GM19397 (cell line): ENCODE results near the gene KIFC1.

Experiments used
- ATAC-seq: cut with Tn5 transposase; IDR thresholded peaks from one replicate; pipeline ENCODE4 v1.9.1; 2021; ENCODE audit warnings: mild to moderate bottlenecking, moderate library complexity; ENCODE audit not compliant: unreplicated experiment

The KIFC1 gene

GRCh38 chr6:33424855-33425667, 33.4 kb downstream of the KIFC1 start:
- no peak for ATAC-seq

- peak; percentile 35 for ATAC-seq
These were observed 34.3 kb downstream of the KIFC1 start for GRCh38 chr6:33425668-33426577.

- no peak for ATAC-seq
These were observed 35.2 kb downstream of the KIFC1 start for GRCh38 chr6:33426590-33427511.

DNA sequence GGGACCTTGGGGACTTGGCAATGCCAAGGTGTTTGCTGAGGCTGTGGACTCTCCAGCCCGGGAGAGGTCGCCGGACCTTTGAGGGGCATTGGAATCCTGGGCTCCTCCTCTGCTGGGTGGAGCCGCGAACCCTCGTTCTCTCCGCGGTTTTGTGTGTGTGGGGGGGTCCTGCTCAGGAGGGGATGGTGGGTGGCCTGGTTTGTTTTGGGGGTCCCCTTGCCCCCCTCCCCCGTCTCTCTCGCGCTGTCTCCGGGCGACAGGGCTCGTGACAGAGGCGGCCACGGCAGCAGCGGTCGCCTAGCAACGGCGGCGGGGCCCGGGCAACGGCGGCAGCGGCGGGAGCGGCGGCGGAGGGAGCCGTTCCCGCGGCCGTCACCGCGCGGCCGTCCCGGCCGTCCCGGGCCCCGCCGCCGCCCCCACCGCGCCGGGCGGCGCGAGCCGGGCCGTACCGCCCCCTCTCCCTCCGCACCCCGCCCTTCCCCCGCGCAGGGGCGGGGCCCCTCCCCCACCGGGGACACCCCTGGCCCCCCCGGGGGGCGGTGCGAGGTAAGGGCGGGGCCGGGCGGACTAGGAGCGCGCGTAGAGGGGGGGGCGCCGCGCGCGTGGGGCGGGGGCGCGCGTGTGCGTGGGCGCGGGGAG, 36.1 kb downstream of the KIFC1 start:
- no peak for ATAC-seq

DNA sequence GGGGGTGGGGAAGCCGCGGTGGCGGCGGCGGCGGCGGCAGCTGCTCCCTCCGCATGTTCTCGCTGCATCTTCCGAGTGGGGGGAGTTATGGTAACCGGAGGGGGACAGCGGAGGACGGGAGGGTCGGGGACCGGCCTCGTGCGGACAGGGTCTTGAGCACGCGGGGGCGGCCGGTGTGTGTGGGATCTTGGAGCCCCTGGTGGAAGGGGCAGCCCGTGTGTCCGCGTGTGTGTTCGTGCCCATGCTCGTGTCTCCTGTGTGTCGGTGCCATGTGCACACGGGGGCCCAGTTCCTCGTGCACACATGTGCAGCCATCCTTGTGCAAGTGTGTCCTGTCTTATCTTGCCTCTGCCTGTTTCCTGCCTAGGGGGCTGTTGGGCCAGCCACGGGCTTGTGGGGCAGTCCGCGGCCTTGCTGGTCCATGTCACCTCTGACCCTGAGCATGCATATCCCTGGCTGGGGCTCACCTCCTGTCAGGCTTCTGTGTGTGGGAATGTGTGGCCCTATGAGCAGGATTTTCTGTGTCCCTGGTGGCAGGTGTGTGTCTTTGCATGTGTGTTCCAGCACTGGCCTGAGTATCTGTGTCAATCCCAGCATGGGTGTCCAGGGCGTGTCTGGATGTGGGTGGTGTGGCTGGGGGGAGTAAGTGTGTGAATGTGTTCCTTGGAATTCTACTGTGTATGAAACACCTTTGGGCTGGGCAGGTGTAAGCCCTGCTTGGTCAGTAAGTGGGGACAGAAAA, 36.8 kb downstream of the KIFC1 start:
- ATAC-seq: no peak

DNA sequence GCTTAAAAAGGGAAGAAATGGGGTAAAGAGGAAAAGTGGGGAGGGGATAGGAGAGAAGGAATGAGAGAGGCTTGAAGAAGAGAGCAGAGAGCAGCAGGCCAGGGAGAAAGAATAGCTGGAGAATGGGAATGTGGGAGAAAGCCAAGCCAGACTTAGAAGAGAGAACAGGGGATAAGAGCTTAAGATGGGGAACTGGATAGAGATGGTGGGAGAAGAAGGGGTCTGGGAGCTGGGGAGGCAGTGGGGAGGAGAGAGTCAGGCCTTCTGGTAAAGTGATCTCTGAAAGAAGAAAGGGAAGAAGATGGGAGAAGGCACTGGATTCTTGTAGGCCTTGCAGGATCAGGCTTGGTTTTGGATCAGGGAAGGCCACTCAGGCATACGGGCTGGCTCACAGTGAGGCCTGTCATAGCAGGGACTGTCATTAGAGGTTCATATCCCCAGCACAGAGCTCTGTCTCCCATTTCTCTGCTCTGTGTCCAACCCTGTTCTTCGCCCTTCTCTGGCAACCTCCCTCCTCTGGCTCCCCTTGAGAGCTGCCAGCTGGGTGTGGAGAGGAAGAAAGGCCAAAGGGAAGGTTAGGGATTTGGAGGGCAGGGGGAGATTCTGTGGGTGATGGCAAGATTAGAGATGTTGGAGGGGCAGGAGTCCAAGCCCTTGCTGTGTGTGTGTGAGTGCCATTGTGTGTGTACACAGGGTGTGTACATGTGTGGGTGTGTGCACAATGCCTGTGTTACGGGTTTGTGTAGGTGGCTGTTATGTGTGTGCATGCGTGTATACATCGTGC, 37.5 kb downstream of the KIFC1 start:
- no peak for ATAC-seq

DNA sequence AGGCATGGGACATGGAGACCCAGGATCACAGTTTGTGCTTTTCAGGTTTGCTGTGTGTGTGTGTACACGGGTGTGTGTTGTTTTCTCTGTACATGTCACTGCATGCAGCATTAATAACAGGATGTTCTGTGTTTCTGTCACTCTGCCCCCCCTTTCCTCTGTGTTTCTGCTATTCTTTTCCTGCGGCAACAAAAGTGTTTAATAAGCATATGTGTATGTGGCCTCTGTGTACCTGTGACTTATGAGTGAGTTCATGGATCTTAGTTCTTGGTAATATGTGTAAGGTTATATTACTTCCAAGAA, 38.1 kb downstream of the KIFC1 start:
- ATAC-seq: no peak

- ATAC-seq: no peak
These were observed 38.7 kb downstream of the KIFC1 start for GRCh38 chr6:33430334-33430733.

DNA sequence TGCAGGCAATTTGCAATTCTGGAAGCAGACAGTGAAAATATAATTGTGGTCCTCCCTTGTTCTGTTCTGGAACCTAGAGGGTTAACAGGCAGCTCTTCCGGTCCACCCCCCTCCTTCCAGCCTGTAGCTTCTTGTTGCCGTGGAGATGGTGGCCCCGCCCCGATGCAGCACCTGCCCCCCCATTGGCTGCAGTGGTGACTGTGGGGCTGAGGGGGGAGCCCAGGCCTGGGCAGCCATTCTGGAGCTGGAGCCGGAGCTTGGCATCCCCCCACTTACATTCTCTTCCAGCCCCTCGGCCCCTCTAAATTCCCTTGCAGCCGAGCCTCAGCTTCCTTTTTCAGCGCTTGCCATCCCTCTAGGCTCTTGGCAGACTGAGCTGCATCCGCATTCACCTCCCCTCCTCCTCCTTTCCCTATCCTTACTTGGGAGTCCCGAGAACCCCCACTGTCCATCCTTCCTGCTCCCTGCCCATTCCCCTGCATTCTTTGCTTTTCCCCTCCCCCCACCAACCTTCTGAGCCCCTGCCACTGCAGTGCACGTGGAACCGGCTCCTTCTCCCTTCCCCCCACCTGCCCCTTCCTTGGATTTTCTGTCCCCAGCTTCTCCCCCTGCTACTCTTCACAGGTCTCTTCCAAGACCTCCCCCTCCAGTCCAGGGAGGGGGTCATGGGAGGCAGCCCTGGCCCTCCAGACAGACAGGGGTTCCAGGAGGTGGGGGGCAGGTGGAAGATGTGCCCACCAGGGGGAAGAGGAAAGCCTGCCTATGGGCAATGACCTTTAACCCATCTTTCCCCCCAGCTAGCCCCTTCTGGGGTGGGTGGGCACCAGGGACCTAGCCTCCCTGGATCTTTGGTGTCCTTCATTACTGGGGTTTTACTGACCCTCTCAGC, 39.6 kb downstream of the KIFC1 start:
- no peak for ATAC-seq

- no peak for ATAC-seq
These were observed 40.4 kb downstream of the KIFC1 start for GRCh38 chr6:33431880-33432541.

- no peak for ATAC-seq
These were observed 40.9 kb downstream of the KIFC1 start for GRCh38 chr6:33432546-33432945.

- no peak for ATAC-seq
These were observed 41.4 kb downstream of the KIFC1 start for GRCh38 chr6:33433001-33433543.

DNA sequence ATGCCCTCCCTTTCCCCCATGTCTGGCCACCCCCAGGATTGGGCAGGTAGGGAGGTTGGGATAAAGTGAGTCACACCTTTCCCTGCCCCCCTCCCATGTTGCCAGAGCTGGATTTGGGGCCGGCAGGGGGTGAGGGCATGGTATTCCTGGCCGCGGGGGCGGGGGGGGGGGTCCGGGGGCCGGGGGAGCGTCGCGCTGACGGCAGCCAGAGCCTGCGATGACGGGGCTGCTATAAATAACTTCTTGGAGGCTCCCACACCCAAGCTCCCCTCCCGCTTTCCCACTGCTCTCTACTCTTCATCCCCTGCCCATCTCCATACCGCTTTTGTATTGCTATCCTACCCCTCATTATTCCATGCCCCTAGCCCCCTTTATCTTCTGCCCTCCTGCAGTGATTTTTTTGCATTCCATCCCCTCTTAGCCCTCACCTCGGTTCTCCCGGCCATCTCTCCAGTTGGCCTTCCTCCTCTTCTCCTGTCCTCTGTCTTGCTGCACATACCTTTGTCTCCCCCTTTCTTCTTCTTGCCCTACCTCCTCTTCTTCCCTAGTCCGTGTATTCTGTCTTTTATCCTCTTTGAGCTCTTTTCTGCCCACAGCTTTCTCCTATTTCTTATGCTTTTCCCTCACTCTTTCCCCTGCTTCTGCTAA, 42.0 kb downstream of the KIFC1 start:
- no peak for ATAC-seq

GRCh38 chr6:33434961-33435360, 43.3 kb downstream of the KIFC1 start:
- no peak for ATAC-seq

DNA sequence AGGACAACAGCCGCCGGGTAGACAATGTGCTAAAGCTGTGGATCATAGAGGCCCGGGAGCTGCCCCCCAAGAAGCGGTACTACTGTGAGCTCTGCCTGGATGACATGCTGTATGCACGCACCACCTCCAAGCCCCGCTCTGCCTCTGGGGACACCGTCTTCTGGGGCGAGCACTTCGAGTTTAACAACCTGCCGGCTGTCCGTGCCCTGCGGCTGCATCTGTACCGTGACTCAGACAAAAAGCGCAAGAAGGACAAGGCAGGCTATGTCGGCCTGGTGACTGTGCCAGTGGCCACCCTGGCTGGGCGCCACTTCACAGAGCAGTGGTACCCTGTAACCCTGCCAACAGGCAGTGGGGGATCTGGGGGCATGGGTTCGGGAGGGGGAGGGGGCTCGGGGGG, 46.0 kb downstream of the KIFC1 start:
- no peak for ATAC-seq

DNA sequence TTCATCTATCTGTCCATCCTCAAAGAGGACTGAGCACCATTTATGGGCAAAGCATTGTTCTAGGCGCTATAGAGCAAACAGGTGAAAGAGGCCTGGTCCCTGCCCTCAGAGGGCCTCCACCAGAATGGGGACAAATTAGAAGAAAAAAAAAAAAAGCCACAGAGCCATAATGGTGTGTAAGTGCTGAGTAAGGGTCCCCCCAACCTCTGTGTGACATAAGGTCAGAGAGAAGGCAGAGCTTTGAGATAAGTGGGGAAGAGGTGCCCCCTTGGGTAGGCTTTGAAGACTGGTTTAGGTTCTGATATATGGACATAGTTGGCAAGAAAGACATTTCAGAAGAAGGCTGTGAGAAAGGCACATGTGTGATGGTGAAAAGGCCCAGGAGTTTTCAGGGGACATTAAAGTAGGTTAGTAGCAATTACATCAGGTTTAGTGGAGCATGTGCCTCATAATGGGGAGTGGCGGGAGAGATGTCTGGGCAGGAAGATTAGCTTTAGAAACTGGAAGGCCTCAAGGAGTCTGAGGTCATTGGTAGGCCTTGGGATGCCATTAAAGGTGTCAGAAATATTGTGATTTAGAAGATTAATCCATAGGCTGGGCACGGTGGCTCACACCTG, 47.5 kb downstream of the KIFC1 start:
- no peak for ATAC-seq
